Esophagus muscularis mucosa (tissue), 3 donors: ENCODE measurements around the gene SPTLC3.

Source experiments
- POLR2A ChIP-seq: fragments of 450-650 bp; IDR thresholded peaks from one replicate; pipeline ENCODE4 v1.6.1; 2017; ENCODE audit warnings: antibody characterized with exemption, moderate library complexity, mild to moderate bottlenecking, low read depth
- POLR2AphosphoS5 ChIP-seq, 2 donors: sonication (generic); formaldehyde crosslinking; IDR thresholded peaks; one replicate each; pipeline ENCODE4 v1.6.1; 2017; ENCODE audit warnings: antibody characterized with exemption in 2 of 2
- TF ChIP-seq, protein P1 (sequence below), 3 experiments: fragments of 200-600 bp in 2 of 3; fragments of 450-650 bp in 1 of 3; sonication (generic) in 2 of 3; IDR thresholded peaks; one replicate each; pipeline ENCODE4 v1.5.1; 2017 to 2019; ENCODE audit warnings: antibody characterized with exemption in 3 of 3, mild to moderate bottlenecking in 2 of 3, moderate library complexity in 1 of 3

GRCh38 chr20:13131688-13132087, 122.9 kb downstream of the SPTLC3 start:
- no peak for TF ChIP-seq POLR2A
- TF ChIP-seq, protein P1, sequence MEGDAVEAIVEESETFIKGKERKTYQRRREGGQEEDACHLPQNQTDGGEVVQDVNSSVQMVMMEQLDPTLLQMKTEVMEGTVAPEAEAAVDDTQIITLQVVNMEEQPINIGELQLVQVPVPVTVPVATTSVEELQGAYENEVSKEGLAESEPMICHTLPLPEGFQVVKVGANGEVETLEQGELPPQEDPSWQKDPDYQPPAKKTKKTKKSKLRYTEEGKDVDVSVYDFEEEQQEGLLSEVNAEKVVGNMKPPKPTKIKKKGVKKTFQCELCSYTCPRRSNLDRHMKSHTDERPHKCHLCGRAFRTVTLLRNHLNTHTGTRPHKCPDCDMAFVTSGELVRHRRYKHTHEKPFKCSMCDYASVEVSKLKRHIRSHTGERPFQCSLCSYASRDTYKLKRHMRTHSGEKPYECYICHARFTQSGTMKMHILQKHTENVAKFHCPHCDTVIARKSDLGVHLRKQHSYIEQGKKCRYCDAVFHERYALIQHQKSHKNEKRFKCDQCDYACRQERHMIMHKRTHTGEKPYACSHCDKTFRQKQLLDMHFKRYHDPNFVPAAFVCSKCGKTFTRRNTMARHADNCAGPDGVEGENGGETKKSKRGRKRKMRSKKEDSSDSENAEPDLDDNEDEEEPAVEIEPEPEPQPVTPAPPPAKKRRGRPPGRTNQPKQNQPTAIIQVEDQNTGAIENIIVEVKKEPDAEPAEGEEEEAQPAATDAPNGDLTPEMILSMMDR (IDR thresholded peaks at IDR 0.05), result no peak
- TF ChIP-seq POLR2AphosphoS5 (IDR thresholded peaks at IDR 0.05), result no peak
